ENCODE measurements around the gene CT45A2. TPM values are rescaled to one million over a fixed set of nuclear protein-coding genes. Genes with fewer than 3 reads are reported as not detected.

CT45A2 gene
- polyA plus RNA-seq, 1 donor from 2014 or later, result not detected

Other genes with a start within 250 kb of the CT45A2 start
- not detected in 2 replicates for gene CT45A1, start 106.4 kb downstream of the CT45A2 start, polyA plus RNA-seq
- gene CT45A3, start 51.8 kb downstream of the CT45A2 start, polyA plus RNA-seq, result not detected in 2 replicates
- not detected in 2 replicates for gene CT45A5, start 34.5 kb downstream of the CT45A2 start, polyA plus RNA-seq
- not detected in 2 replicates for gene CT45A6, start 17.2 kb downstream of the CT45A2 start, polyA plus RNA-seq
- not detected in 2 replicates for gene CT45A7, start 17.3 kb upstream of the CT45A2 start, polyA plus RNA-seq
- gene CT45A8, start 34.5 kb upstream of the CT45A2 start, polyA plus RNA-seq, result not detected in 2 replicates
- gene CT45A9, start 51.8 kb upstream of the CT45A2 start, polyA plus RNA-seq, result not detected in 2 replicates
- gene CT45A10, start 73.4 kb upstream of the CT45A2 start, polyA plus RNA-seq, result not detected in 2 replicates
- gene SAGE1, start 73.7 kb upstream of the CT45A2 start, polyA plus RNA-seq, result not detected in 2 replicates
- 16.5 and 17.5 TPM in 2 replicates for gene MMGT1, start 154.0 kb upstream of the CT45A2 start, polyA plus RNA-seq
- 98.5 and 103 TPM in 2 replicates for gene SLC9A6, start 165.4 kb upstream of the CT45A2 start, polyA plus RNA-seq